Calu3 (cell line): ENCODE results near the gene PLG. TPM values are rescaled to one million over a fixed set of nuclear protein-coding genes. Genes with fewer than 3 reads are reported as not detected.
"Not testable (repeated sequence)": the region's sequence is repeated elsewhere in the genome, so short reads cannot be mapped to it uniquely, and the experiment has no call there.

ENCODE experiments used
- BruUV-seq: library from RNA; stranded (reverse); fragments of 400-500 nt; replicated peaks from 2 replicates; lab custom pipeline; 2021; lab: Mats Ljungman, UMichigan
- CTCF ChIA-PET: fragments of 300-600 bp; sonication (Branson Sonifier 250); formaldehyde crosslinking; loops from one replicate; lab custom pipeline; 2022; ENCODE audit warnings: antibody characterized with exemption; lab: Charles Lee
- DNase-seq: peaks from one replicate; pipeline ENCODE4 v3.0.0; 2022
- H3K27ac Mint-ChIP-seq: one replicate; pipeline ENCODE4 v1.8.0; 2022; ENCODE audit warnings: mixed read lengths; ENCODE audit not compliant: unreplicated experiment
- H3K27me3 Mint-ChIP-seq: one replicate; pipeline ENCODE4 v1.8.0; 2022; ENCODE audit warnings: mixed read lengths; ENCODE audit not compliant: unreplicated experiment
- H3K36me3 Mint-ChIP-seq: one replicate; pipeline ENCODE4 v1.8.0; 2022; ENCODE audit warnings: mild to moderate bottlenecking, moderate library complexity, mixed read lengths; ENCODE audit not compliant: insufficient read depth, unreplicated experiment
- H3K4me1 Mint-ChIP-seq: one replicate; pipeline ENCODE4 v1.8.0; 2022; ENCODE audit warnings: mild to moderate bottlenecking, low read depth, mixed read lengths; ENCODE audit not compliant: unreplicated experiment
- H3K4me3 Mint-ChIP-seq: one replicate; pipeline ENCODE4 v1.8.0; 2022; ENCODE audit warnings: mild to moderate bottlenecking, low read depth, moderate library complexity, mixed read lengths; ENCODE audit not compliant: unreplicated experiment
- H3K9me3 Mint-ChIP-seq: one replicate; pipeline ENCODE4 v1.8.0; 2022; ENCODE audit warnings: low read depth, mixed read lengths; ENCODE audit not compliant: unreplicated experiment
- intact Hi-C: fragments of 100-400 bp; cut with micrococcal nuclease; formaldehyde crosslinking; loops from one replicate; pipeline ENCODE4 v1.10.0; 2022; ENCODE audit not compliant: unreplicated experiment
- total RNA-seq: library from RNA; stranded (reverse); gene quantifications from 2 replicates; pipeline ENCODE4 v1.2.3, GENCODE V29; 2022
- TF ChIP-seq, protein P1 (sequence below): fragments of 200-600 bp; IDR thresholded peaks from one replicate; pipeline ENCODE4 v1.8.0; 2022; ENCODE audit warnings: antibody characterized with exemption; ENCODE audit not compliant: unreplicated experiment

PLG gene
- total RNA-seq, 1 experiment from 2014 or later, result not detected

DNA sequence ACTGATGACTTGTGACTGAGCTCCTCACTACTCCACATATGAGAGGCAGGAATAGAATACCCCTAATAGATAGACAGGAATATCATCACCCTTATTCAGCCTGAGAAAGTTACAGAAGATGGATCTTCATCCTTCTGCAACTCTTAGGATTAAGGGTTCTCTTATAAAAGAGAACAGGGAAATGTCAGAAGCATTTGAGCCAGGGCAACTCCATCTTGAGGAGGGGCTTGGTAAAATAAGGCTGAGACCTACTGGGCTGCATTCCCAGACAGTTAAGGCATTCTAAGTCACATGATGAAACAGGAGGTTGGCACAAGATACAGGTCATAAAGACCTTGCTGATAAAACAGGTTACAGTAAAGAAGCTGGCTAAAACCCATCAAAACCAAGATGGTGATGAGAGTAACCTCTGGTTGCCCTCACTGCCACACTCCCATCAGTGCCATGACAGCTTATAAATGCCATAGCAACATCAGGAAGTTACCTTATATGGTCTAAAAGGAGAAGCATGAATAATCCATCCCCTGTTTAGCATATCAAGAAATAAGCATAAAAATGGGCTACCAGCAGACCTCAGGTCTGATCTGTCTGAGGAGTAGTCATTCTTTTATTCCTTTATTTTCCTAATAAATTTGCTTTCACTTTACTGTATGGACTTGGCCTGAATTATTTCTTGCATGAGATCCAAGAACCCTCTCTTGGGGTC lies 97.9 kb downstream of the PLG start:
- CTCF ChIA-PET, result interaction anchor here (0.6 kb wide), 1 partner anchor 20 kb away, joined by 3 read pairs; no protein-coding TSS in a partner anchor
- Mint-ChIP-seq H3K4me1 (peaks cover 9% of the 10 kb centered on the region), H3K27me3 (no peaks in the 10 kb centered on the region), H3K4me3 (no peak overlapping the region), H3K36me3 (no peaks in the 10 kb centered on the region), H3K27ac (no peak overlapping the region), H3K9me3 (peaks cover 6% of the 10 kb centered on the region)
- intact Hi-C loops, result no loop called here
- BruUV-seq, result no TSS peak
- TF ChIP-seq, protein P1, sequence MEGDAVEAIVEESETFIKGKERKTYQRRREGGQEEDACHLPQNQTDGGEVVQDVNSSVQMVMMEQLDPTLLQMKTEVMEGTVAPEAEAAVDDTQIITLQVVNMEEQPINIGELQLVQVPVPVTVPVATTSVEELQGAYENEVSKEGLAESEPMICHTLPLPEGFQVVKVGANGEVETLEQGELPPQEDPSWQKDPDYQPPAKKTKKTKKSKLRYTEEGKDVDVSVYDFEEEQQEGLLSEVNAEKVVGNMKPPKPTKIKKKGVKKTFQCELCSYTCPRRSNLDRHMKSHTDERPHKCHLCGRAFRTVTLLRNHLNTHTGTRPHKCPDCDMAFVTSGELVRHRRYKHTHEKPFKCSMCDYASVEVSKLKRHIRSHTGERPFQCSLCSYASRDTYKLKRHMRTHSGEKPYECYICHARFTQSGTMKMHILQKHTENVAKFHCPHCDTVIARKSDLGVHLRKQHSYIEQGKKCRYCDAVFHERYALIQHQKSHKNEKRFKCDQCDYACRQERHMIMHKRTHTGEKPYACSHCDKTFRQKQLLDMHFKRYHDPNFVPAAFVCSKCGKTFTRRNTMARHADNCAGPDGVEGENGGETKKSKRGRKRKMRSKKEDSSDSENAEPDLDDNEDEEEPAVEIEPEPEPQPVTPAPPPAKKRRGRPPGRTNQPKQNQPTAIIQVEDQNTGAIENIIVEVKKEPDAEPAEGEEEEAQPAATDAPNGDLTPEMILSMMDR, result no peak
- DNase-seq, result no peak

DNA sequence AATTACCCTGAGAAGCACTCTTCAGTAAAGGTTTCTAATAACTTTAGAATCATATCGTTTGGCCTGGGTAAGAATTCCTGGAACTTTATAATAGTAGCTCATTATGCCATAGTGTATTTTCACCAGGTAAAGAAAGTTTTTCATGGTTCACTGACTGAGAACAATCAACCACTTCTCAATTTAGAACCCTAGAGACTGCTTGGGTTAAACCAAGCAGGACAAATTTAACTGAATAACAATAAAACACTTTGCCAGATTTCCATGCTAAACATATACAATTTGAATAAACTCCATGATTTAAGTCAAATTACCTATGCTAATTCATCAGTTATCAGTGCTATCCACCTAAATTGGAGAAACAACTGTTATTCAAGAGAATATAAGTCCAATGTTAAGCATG lies 99.4 kb downstream of the PLG start:
- Mint-ChIP-seq H3K4me3 (no peak overlapping the region), H3K4me1 (peaks cover 7% of the 10 kb centered on the region), H3K27ac (no peak overlapping the region), H3K9me3 (peaks cover 6% of the 10 kb centered on the region), H3K36me3 (no peaks in the 10 kb centered on the region), H3K27me3 (no peaks in the 10 kb centered on the region)
- TF ChIP-seq, protein P1, result no peak
- BruUV-seq, result no TSS peak
- intact Hi-C loops, result no loop called here
- CTCF ChIA-PET, result no interaction called here
- no peak for DNase-seq

DNA sequence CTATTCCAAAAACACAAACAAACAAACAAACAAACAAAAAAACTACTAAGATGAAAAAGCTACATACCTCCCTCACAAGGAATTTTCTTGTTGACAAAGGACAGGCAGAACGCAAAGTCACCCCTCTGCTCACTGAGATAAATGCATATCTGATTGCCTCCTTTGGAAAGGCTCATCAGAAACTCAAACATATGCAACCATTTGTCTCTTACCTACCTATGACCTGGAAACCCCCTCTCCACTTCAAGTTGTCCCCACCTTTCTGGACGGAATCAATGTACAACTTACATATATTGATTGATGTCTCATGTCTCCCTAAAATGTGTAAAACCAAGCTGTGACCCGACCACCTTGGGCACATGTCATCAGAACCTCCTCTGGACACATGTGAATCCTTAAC lies 100.0 kb downstream of the PLG start:
- H3K36me3 Mint-ChIP-seq, H3K9me3 Mint-ChIP-seq, H3K27me3 Mint-ChIP-seq, CTCF ChIA-PET, H3K27ac Mint-ChIP-seq, H3K4me1 Mint-ChIP-seq, H3K4me3 Mint-ChIP-seq, intact Hi-C loops, BruUV-seq, DNase-seq: not testable (repeated sequence)

Other genes starting within 250 kb of the PLG start
- gene LPA, start 38.0 kb upstream of the PLG start, total RNA-seq, result not detected in 2 replicates